Adrenal gland (tissue), 5 donors: ENCODE results near the gene CCDC88B.

Experiments used
- CTCF ChIP-seq, 6 experiments: fragments of 450-650 bp in 4 of 6; fragments of 200-600 bp in 2 of 6; sonication (generic) in 1 of 6; IDR thresholded peaks; 1 replicate in 5 of 6; 2 replicates in 1 of 6; pipeline versions ENCODE4 v1.5.1 to v1.8.0; 2016 to 2021; ENCODE audit warnings: antibody characterized with exemption in 6 of 6, mild to moderate bottlenecking in 2 of 6, moderate library complexity in 1 of 6
- POLR2A ChIP-seq, 2 donors: fragments of 450-650 bp; IDR thresholded peaks; one replicate each; pipeline ENCODE4 v1.6.1; 2017; ENCODE audit warnings: antibody characterized with exemption in 2 of 2, mild to moderate bottlenecking in 2 of 2, moderate library complexity in 1 of 2
- donor health status: DM: no; HTN: no; CAD: no.

GRCh38 chr11:64368673-64369074, 28.7 kb downstream of the CCDC88B start:
- TF ChIP-seq CTCF (IDR thresholded peaks at IDR 0.05), result no peak
- no peak for TF ChIP-seq POLR2A (IDR thresholded peaks at IDR 0.05)
